ENCODE data around the gene RASGRP1.

GRCh38 chr15:38526158-38526557 is 38.5 kb downstream of the RASGRP1 start:
- TF ChIP-seq CTCF (IDR thresholded peaks at IDR 0.05) (no peak), ZFX (IDR thresholded peaks at IDR 0.05; ENCODE audit: borderline replicate concordance) (no peak)

Data from 22Rv1 (cell line).